ENCODE results near the gene POU3F1.
A peak's percentile ranks its signal among the peaks of the same experiment; 100 is the strongest.

The POU3F1 gene

GRCh38 chr1:38003261-38004250 is 43.0 kb downstream of the POU3F1 start:
- no peak for DNase-seq

GRCh38 chr1:38000529-38001455 is 45.8 kb downstream of the POU3F1 start:
- DNase-seq, result no peak

GRCh38 chr1:38000233-38000528 is 46.4 kb downstream of the POU3F1 start:
- no peak for DNase-seq

GRCh38 chr1:37999430-38000232 is 47.0 kb downstream of the POU3F1 start:
- peak in 1 of 2 experiments; percentile 36 for DNase-seq

- no peak for DNase-seq
These were observed 47.6 kb downstream of the POU3F1 start for GRCh38 chr1:37998913-37999429.

- DNase-seq, result no peak
These were observed 48.3 kb downstream of the POU3F1 start for GRCh38 chr1:37998089-37998808.

GRCh38 chr1:37997256-37998088 is 49.1 kb downstream of the POU3F1 start:
- DNase-seq, result no peak

- peak; percentile 65 to 72 for DNase-seq
These were observed 50.7 kb downstream of the POU3F1 start for GRCh38 chr1:37995751-37996345.

- no peak for DNase-seq
These were observed 51.6 kb downstream of the POU3F1 start for GRCh38 chr1:37994886-37995566.
